NCI-H2196 (cell line): ENCODE measurements around the gene MAP1S.

Source experiments
- DNase-seq: peaks from one replicate; lab custom pipeline; 2025; ENCODE audit not compliant: unreplicated experiment; lab: John Stamatoyannopoulos, UW

The MAP1S gene

GRCh38 chr19:17737690-17738153 is 18.4 kb downstream of the MAP1S start:
- no peak for DNase-seq

GRCh38 chr19:17739121-17739875 is 20.0 kb downstream of the MAP1S start:
- DNase-seq = no peak

GRCh38 chr19:17741456-17741855 is 22.2 kb downstream of the MAP1S start:
- no peak for DNase-seq

- no peak for DNase-seq
Measured at GRCh38 chr19:17743874-17744580, 24.7 kb downstream of the MAP1S start.

- DNase-seq = peak; percentile 95
Measured at GRCh38 chr19:17747205-17748098, 28.2 kb downstream of the MAP1S start.

- no peak for DNase-seq
Measured at GRCh38 chr19:17748884-17749638, 29.8 kb downstream of the MAP1S start.

GRCh38 chr19:17749912-17750317 is 30.6 kb downstream of the MAP1S start:
- no peak for DNase-seq

- DNase-seq = no peak
Measured at GRCh38 chr19:17751103-17751911, 32.0 kb downstream of the MAP1S start, which contains the start of gene FCHO1. Gene FCHO1, plus strand, starts transcription at chr19:17751477. Its CDS starts 3,688 bp downstream, at chr19:17755165.

GRCh38 chr19:17751912-17752273 is 32.6 kb downstream of the MAP1S start:
- no peak for DNase-seq

- DNase-seq = no peak
Measured at GRCh38 chr19:17752865-17753639, 33.8 kb downstream of the MAP1S start.

GRCh38 chr19:17753976-17754375 is 34.7 kb downstream of the MAP1S start:
- no peak for DNase-seq

GRCh38 chr19:17754634-17755442 is 35.6 kb downstream of the MAP1S start:
- no peak for DNase-seq

GRCh38 chr19:17755443-17755890 is 36.2 kb downstream of the MAP1S start:
- DNase-seq = no peak

- peak; percentile 75 for DNase-seq
Measured at GRCh38 chr19:17755977-17756670, 36.8 kb downstream of the MAP1S start.

GRCh38 chr19:17757125-17757524 is 37.8 kb downstream of the MAP1S start:
- peak; percentile 69 for DNase-seq

- no peak for DNase-seq
Measured at GRCh38 chr19:17758515-17758914, 39.2 kb downstream of the MAP1S start.

- DNase-seq = no peak
Measured at GRCh38 chr19:17761148-17761547, 41.9 kb downstream of the MAP1S start.
